Kidney epithelial cell (primary cell): ENCODE data around the gene ORAI1. TPM values are rescaled to one million over a fixed set of nuclear protein-coding genes. Genes with fewer than 3 reads are reported as not detected.

ENCODE experiments used
- DNase-seq: peaks from one replicate; pipeline ENCODE4 v3.0.0-alpha.2; 2010; ENCODE audit warnings: low read depth
- H3K27me3 ChIP-seq: 2 replicates; pipeline ENCODE4 v1.6.0; 2011; ENCODE audit warnings: low read length; ENCODE audit not compliant: control insufficient read depth, insufficient read depth
- H3K36me3 ChIP-seq: 2 replicates; pipeline ENCODE4 v1.5.1; 2011; ENCODE audit warnings: low read length; ENCODE audit not compliant: control insufficient read depth, insufficient read depth
- H3K4me3 ChIP-seq: 2 replicates; pipeline ENCODE4 v1.5.1; 2011; ENCODE audit warnings: low read depth, mild to moderate bottlenecking, control low read depth, low read length
- total RNA-seq: library from RNA; depleted of rRNA; stranded (reverse); fragments of >200 nt; gene quantifications from 2 replicates; pipeline ENCODE4 v1.2.3, GENCODE V29; 2015
- TF ChIP-seq, protein P1 (sequence below): IDR thresholded peaks from 2 replicates; pipeline ENCODE4 v1.5.1; 2011; ENCODE audit warnings: mild to moderate bottlenecking, moderate library complexity, low read length, control low read depth, inconsistent platforms; ENCODE audit not compliant: insufficient read depth, poor library complexity, severe bottlenecking

The ORAI1 gene
- 11.9 and 18.4 TPM in 2 replicates for total RNA-seq

DNA sequence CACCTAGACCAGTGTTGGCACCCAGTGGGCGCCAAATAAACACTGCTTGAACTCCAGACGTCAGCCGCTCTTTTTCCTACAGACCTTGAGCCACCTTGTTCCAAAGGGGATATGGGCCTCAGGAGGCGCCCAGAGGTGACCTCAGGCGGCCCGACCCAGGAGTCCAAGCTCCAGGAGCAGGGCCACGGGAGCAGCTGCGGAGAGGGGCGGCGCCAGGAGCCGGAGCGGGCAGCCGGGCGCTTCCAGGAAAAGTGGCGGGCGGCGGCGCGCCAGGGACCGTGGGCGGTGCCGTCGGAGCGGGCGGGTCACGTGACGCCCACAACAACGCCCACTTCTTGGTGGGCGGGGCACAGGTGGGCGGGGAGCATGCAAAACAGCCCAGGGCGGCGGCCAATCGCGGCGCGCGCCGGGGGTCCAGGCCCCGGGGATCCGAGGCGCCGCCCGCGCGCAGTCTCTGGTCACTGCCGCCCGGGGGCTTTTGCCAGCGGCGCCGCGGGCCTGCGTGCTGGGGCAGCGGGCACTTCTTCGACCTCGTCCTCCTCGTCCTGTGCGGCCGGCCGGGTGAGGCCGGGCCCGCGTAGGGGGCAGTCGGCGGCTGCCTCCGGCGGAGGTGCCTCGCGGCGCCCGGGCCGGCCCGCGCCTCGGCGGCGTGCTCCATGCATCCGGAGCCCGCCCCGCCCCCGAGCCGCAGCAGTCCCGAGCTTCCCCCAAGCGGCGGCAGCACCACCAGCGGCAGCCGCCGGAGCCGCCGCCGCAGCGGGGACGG lies at the start of gene ORAI1:
ORAI1 (plus strand) TSS at position 444 of the 766 bp plus-strand sequence.
- H3K4me3 ChIP-seq: peak within 1 kb of the TSS; percentile 63
- peak; percentile 59 for DNase-seq
- H3K36me3 ChIP-seq: no peaks in the 10 kb centered on the region
- TF ChIP-seq, protein P1, sequence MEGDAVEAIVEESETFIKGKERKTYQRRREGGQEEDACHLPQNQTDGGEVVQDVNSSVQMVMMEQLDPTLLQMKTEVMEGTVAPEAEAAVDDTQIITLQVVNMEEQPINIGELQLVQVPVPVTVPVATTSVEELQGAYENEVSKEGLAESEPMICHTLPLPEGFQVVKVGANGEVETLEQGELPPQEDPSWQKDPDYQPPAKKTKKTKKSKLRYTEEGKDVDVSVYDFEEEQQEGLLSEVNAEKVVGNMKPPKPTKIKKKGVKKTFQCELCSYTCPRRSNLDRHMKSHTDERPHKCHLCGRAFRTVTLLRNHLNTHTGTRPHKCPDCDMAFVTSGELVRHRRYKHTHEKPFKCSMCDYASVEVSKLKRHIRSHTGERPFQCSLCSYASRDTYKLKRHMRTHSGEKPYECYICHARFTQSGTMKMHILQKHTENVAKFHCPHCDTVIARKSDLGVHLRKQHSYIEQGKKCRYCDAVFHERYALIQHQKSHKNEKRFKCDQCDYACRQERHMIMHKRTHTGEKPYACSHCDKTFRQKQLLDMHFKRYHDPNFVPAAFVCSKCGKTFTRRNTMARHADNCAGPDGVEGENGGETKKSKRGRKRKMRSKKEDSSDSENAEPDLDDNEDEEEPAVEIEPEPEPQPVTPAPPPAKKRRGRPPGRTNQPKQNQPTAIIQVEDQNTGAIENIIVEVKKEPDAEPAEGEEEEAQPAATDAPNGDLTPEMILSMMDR: no peak
- H3K27me3 ChIP-seq: no peaks in the 10 kb centered on the region

DNA sequence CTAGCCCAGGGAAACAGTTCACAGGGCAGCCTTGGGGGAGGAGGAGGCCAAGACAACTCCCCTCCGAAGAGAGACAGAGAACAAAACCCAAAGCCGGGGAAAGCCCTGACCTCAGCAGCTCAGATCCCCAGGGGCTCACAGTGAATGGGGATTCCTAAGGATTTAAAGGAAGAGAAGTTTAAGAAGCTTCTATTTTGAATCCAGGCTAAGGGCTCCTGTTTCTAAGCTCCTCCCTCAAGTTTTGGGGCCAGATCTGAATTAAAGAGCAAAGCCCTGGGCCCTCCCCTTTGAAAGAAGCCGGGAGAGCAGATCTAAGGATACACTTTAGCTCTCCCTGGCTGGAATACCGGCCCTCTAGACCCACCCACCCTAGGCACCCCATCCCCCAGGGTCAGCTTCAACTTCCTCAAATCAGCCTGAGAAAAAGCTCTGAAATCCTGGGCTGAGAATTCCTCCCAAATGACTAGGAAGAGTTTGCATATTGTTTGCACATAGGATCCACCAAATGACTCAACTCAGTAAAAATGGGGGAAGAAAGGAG lies 49.4 kb upstream of the ORAI1 start:
- Histone ChIP-seq H3K27me3 (no peaks in the 10 kb centered on the region), H3K4me3 (no peak overlapping the region), H3K36me3 (no peaks in the 10 kb centered on the region)
- TF ChIP-seq, protein P1: no peak
- DNase-seq: peak; percentile 68

DNA sequence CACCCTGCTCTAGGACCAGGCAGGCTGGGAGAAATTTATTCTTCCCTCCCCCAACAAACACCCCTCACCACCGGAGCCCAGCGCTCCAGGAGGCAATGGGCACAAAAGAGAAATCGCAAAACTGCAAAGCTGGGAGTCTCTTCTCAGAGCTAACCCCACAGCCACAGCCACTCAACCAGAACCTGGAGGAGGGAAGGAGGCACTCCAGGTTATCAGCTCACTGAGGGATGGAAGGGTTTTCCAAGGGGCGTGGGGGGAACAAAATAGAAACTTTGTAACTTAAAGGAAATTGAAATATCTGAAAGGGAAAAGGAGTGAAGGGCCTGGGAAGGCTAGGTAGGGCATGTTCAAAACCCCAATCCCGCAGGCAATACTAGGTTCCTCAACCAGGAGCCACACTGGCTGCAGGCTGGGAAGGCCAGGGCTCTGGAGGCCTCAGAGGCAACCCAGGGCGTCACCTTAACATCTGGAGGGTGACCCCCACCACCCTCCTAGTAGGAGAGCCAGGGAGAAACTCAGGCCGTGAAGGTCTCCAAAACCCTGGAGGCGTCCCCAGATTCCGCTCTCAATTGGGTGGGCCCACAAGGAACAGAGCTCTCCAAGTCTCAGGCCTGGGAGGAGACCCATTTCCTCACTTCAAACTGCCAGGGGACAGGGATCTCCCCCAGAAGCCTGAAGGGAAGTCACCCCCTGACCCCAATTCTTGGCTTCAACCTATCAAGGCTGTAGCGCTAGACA lies 48.7 kb upstream of the ORAI1 start:
- no peak for DNase-seq
- no peaks in the 10 kb centered on the region for H3K36me3 ChIP-seq
- TF ChIP-seq, protein P1: no peak
- no peak overlapping the region for H3K4me3 ChIP-seq
- H3K27me3 ChIP-seq: no peaks in the 10 kb centered on the region

DNA sequence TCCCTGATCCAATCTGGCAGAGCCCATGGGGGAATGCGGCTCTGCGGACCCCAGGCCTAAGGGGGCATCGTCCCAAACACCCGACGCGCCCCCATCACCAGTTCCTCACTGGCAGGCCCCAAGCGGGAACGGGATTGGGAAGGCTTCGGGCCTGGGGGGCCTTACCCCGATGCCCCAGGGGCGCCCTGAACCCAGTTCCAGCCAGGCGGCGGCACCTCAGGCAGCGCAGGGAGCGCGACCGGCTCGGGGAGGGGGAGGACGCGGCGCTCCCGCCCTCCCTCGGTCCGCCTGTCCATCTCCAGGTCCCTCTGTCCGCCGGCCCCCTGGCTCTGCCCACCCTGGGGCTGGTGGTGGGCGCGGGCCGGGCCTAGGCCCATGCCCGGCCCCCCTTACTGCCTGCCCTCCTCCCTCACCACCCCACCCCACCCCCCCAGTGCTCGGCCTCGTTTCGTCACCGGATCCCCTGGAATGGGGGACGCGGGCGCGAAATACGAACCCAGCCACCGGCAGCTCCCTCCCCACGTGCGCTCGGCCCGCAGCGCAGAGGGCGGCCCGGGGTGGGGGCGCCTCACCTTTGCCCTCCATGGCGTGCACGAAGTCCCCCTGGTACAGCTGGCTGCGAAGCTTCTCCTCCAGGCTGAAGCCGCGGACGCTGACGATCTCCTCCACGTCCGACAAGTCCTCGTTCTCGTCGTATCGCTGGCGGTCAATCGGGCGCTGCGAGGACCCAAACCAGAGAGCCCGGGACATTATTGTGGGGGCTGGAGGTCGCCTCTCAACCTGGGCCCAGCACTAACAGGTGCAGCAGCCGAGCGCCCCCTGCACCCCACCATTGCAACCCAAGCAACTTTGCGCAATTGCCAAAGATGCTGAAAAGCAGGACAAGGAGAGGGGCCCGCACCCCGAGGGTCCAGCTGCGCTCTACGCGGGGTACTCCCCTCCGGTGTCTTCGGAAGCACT lies 47.8 kb upstream of the ORAI1 start:
- Histone ChIP-seq H3K27me3 (no peaks in the 10 kb centered on the region), H3K36me3 (no peaks in the 10 kb centered on the region), H3K4me3 (peak overlapping the region; percentile 48)
- TF ChIP-seq, protein P1: no peak
- no peak for DNase-seq

DNA sequence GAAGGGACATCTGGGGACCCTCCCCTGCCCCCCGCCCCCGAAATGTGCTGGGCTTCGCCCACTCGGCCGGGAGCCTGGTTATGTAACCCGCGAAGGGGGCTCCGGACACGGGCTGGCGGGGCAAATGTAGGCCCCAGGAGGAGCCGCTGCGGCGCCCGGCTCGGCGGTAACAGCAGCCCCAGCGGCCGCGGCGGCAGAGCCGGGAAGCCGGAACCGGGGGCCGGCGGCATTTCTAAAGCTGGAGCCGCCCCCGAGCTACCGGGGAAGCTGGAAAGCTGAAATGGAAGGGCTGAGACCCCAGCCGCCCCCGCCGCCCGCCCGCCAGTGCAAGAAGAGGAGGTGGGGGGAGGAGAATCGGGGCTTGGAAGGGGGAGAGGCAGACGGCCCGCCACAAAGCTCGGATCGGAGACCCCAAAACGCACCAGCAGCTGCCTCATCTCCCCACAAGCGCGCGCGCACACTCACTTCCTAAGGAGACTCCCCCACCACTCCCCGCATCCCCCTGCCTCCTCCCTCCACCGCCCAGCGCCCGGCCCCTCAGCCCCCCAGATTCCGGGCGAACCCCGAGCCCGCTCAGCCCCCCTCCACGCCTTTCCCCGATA lies 47.0 kb upstream of the ORAI1 start:
- TF ChIP-seq, protein P1: no peak
- DNase-seq: no peak
- Histone ChIP-seq H3K4me3 (peak overlapping the region; percentile 48), H3K36me3 (no peaks in the 10 kb centered on the region), H3K27me3 (no peaks in the 10 kb centered on the region)
